Measurements from ENCODE around the gene OTOA. TPM values are rescaled to one million over a fixed set of nuclear protein-coding genes. Genes with fewer than 3 reads are reported as not detected.
"Not testable (repeated sequence)": the region's sequence is repeated elsewhere in the genome, so short reads cannot be mapped to it uniquely, and the experiment has no call there.

OTOA gene
- total RNA-seq, 4 donors from 2014 or later: not detected

DNA sequence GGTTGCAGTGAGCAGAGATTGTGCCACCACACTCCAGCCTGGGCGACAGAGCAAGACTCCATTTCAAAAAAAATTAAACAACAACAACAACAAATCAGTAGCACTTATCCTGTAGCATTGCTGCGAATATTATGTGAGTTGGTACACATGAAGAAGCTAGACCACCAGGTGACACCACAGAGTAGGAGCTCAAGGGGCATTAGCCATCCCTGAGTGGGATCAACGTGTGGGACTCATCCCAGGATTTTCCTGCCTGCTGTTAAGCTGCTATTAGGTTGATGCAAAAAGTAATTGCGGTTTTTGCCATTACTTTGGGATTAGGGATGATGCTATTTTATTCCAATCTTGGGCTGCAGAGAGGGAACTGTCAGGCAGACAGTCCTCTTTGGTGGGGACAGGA lies 47.2 kb downstream of the OTOA start:
- no peaks in the 10 kb centered on the region for H3K4me1 ChIP-seq
- TF ChIP-seq, protein P1, sequence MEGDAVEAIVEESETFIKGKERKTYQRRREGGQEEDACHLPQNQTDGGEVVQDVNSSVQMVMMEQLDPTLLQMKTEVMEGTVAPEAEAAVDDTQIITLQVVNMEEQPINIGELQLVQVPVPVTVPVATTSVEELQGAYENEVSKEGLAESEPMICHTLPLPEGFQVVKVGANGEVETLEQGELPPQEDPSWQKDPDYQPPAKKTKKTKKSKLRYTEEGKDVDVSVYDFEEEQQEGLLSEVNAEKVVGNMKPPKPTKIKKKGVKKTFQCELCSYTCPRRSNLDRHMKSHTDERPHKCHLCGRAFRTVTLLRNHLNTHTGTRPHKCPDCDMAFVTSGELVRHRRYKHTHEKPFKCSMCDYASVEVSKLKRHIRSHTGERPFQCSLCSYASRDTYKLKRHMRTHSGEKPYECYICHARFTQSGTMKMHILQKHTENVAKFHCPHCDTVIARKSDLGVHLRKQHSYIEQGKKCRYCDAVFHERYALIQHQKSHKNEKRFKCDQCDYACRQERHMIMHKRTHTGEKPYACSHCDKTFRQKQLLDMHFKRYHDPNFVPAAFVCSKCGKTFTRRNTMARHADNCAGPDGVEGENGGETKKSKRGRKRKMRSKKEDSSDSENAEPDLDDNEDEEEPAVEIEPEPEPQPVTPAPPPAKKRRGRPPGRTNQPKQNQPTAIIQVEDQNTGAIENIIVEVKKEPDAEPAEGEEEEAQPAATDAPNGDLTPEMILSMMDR (IDR thresholded peaks at IDR 0.05): no peak
- no peak for TF ChIP-seq POLR2A (IDR thresholded peaks at IDR 0.05)
- H3K9me3 ChIP-seq: no peaks in the 10 kb centered on the region
- no peaks in the 10 kb centered on the region for H3K36me3 ChIP-seq
- no peaks in the 10 kb centered on the region for H3K27me3 ChIP-seq
- H3K27ac ChIP-seq: no peak overlapping the region
- DNase-seq: no peak
- no peak overlapping the region for H3K4me3 ChIP-seq

- Histone ChIP-seq H3K9me3 (no peaks in the 10 kb centered on the region), H3K27me3 (no peaks in the 10 kb centered on the region), H3K4me1 (no peaks in the 10 kb centered on the region), H3K4me3 (no peak overlapping the region), H3K27ac (no peak overlapping the region), H3K36me3 (no peaks in the 10 kb centered on the region)
- no peak for DNase-seq
- TF ChIP-seq POLR2A (IDR thresholded peaks at IDR 0.05): no peak
- TF ChIP-seq, protein P1 (IDR thresholded peaks at IDR 0.05): no peak
Measured at GRCh38 chr16:21713549-21714368, 50.0 kb downstream of the OTOA start.

- not testable (repeated sequence) for H3K27ac ChIP-seq, H3K9me3 ChIP-seq, H3K36me3 ChIP-seq, H3K27me3 ChIP-seq, H3K4me3 ChIP-seq, H3K4me1 ChIP-seq, DNase-seq
Measured at GRCh38 chr16:21714369-21714618, 50.5 kb downstream of the OTOA start.

- Histone ChIP-seq H3K4me1 (no peaks in the 10 kb centered on the region), H3K4me3 (no peak overlapping the region), H3K27me3 (no peaks in the 10 kb centered on the region), H3K9me3 (no peaks in the 10 kb centered on the region), H3K27ac (no peak overlapping the region), H3K36me3 (no peaks in the 10 kb centered on the region)
- no peak for TF ChIP-seq POLR2A (IDR thresholded peaks at IDR 0.05)
- TF ChIP-seq, protein P1 (IDR thresholded peaks at IDR 0.05): no peak
- no peak for DNase-seq
Measured at GRCh38 chr16:21717608-21718007, 53.8 kb downstream of the OTOA start.

- H3K9me3 ChIP-seq: no peaks in the 10 kb centered on the region
- H3K27ac ChIP-seq: no peak overlapping the region
- H3K27me3 ChIP-seq: no peaks in the 10 kb centered on the region
- H3K36me3 ChIP-seq: no peaks in the 10 kb centered on the region
- DNase-seq: no peak
- H3K4me3 ChIP-seq: no peak overlapping the region
- TF ChIP-seq, protein P1 (IDR thresholded peaks at IDR 0.05): no peak
- no peak for TF ChIP-seq POLR2A (IDR thresholded peaks at IDR 0.05)
- H3K4me1 ChIP-seq: no peaks in the 10 kb centered on the region
Measured at GRCh38 chr16:21719283-21719682, 55.5 kb downstream of the OTOA start.

GRCh38 chr16:21720533-21720932 lies 56.8 kb downstream of the OTOA start:
- Histone ChIP-seq H3K27me3 (no peaks in the 10 kb centered on the region), H3K4me1 (no peaks in the 10 kb centered on the region), H3K36me3 (no peaks in the 10 kb centered on the region), H3K9me3 (no peaks in the 10 kb centered on the region), H3K4me3 (no peak overlapping the region), H3K27ac (no peak overlapping the region)
- no peak for DNase-seq
- TF ChIP-seq, protein P1 (IDR thresholded peaks at IDR 0.05): no peak
- TF ChIP-seq POLR2A (IDR thresholded peaks at IDR 0.05): no peak
